ENCODE results near the gene MAPRE3. TPM values are rescaled to one million over a fixed set of nuclear protein-coding genes. Genes with fewer than 3 reads are reported as not detected.

MAPRE3 gene
- total and polyA plus RNA-seq, 9 of the 15 experiments (the other 6 are each of a cell fraction or from before 2014, with no cell fraction given), result 0.70 to 43.2 (median 12.6) TPM

DNA sequence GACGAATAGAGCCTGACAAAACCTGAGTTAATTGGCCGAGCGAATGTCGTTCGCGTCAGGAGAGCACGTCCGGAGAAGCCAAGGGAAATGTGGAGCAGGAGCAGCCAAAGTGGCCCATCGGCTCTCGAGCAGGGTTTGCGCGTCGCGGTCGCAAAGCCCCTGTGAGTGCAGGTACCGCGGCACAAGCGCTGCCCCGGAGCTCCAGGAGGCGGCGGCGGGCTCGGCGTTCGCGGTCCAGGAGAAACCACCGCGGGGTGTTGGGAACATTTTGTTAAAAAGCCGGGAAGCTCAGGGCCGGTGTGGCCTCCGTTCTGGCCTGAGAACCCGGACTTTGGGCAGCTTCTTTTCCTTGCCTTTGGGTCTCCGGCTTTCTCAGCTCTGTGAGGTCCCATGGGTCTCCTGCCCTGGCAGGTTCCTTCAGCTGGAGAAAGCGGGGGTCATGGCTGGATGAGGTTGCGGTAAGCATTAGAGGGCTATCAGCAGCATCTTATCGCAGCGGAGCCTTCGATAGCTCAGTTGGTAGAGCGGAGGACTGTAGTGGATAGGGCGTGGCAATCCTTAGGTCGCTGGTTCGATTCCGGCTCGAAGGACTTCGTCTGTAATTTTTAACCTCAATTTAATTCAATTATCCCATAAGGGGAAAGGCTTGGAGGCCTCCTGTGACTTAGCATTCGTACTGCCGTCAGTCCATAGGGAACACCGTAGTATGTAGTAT, 80.0 kb downstream of the MAPRE3 start (continued):
- TF ChIP-seq KDM4B (IDR thresholded peaks at IDR 0.05; ENCODE audit: borderline replicate concordance in 2 of 2, low read depth in 1 of 2), result 0 out of 4 replicates have a peak, but pooled peaks of 1 of the 2 experiments have one; percentile 2
- TF ChIP-seq SRSF3 (IDR thresholded peaks at IDR 0.05; ENCODE audit: insufficient read depth, low read length), result no peak
- TF ChIP-seq, protein P1, sequence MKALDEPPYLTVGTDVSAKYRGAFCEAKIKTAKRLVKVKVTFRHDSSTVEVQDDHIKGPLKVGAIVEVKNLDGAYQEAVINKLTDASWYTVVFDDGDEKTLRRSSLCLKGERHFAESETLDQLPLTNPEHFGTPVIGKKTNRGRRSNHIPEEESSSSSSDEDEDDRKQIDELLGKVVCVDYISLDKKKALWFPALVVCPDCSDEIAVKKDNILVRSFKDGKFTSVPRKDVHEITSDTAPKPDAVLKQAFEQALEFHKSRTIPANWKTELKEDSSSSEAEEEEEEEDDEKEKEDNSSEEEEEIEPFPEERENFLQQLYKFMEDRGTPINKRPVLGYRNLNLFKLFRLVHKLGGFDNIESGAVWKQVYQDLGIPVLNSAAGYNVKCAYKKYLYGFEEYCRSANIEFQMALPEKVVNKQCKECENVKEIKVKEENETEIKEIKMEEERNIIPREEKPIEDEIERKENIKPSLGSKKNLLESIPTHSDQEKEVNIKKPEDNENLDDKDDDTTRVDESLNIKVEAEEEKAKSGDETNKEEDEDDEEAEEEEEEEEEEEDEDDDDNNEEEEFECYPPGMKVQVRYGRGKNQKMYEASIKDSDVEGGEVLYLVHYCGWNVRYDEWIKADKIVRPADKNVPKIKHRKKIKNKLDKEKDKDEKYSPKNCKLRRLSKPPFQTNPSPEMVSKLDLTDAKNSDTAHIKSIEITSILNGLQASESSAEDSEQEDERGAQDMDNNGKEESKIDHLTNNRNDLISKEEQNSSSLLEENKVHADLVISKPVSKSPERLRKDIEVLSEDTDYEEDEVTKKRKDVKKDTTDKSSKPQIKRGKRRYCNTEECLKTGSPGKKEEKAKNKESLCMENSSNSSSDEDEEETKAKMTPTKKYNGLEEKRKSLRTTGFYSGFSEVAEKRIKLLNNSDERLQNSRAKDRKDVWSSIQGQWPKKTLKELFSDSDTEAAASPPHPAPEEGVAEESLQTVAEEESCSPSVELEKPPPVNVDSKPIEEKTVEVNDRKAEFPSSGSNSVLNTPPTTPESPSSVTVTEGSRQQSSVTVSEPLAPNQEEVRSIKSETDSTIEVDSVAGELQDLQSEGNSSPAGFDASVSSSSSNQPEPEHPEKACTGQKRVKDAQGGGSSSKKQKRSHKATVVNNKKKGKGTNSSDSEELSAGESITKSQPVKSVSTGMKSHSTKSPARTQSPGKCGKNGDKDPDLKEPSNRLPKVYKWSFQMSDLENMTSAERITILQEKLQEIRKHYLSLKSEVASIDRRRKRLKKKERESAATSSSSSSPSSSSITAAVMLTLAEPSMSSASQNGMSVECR (CRISPR knock-in tag; IDR thresholded peaks at IDR 0.05), result no peak
- TF ChIP-seq, protein P2, sequence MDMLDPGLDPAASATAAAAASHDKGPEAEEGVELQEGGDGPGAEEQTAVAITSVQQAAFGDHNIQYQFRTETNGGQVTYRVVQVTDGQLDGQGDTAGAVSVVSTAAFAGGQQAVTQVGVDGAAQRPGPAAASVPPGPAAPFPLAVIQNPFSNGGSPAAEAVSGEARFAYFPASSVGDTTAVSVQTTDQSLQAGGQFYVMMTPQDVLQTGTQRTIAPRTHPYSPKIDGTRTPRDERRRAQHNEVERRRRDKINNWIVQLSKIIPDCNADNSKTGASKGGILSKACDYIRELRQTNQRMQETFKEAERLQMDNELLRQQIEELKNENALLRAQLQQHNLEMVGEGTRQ (CRISPR knock-in tag; IDR thresholded peaks at IDR 0.05), result no peak
- TF ChIP-seq, protein P3, sequence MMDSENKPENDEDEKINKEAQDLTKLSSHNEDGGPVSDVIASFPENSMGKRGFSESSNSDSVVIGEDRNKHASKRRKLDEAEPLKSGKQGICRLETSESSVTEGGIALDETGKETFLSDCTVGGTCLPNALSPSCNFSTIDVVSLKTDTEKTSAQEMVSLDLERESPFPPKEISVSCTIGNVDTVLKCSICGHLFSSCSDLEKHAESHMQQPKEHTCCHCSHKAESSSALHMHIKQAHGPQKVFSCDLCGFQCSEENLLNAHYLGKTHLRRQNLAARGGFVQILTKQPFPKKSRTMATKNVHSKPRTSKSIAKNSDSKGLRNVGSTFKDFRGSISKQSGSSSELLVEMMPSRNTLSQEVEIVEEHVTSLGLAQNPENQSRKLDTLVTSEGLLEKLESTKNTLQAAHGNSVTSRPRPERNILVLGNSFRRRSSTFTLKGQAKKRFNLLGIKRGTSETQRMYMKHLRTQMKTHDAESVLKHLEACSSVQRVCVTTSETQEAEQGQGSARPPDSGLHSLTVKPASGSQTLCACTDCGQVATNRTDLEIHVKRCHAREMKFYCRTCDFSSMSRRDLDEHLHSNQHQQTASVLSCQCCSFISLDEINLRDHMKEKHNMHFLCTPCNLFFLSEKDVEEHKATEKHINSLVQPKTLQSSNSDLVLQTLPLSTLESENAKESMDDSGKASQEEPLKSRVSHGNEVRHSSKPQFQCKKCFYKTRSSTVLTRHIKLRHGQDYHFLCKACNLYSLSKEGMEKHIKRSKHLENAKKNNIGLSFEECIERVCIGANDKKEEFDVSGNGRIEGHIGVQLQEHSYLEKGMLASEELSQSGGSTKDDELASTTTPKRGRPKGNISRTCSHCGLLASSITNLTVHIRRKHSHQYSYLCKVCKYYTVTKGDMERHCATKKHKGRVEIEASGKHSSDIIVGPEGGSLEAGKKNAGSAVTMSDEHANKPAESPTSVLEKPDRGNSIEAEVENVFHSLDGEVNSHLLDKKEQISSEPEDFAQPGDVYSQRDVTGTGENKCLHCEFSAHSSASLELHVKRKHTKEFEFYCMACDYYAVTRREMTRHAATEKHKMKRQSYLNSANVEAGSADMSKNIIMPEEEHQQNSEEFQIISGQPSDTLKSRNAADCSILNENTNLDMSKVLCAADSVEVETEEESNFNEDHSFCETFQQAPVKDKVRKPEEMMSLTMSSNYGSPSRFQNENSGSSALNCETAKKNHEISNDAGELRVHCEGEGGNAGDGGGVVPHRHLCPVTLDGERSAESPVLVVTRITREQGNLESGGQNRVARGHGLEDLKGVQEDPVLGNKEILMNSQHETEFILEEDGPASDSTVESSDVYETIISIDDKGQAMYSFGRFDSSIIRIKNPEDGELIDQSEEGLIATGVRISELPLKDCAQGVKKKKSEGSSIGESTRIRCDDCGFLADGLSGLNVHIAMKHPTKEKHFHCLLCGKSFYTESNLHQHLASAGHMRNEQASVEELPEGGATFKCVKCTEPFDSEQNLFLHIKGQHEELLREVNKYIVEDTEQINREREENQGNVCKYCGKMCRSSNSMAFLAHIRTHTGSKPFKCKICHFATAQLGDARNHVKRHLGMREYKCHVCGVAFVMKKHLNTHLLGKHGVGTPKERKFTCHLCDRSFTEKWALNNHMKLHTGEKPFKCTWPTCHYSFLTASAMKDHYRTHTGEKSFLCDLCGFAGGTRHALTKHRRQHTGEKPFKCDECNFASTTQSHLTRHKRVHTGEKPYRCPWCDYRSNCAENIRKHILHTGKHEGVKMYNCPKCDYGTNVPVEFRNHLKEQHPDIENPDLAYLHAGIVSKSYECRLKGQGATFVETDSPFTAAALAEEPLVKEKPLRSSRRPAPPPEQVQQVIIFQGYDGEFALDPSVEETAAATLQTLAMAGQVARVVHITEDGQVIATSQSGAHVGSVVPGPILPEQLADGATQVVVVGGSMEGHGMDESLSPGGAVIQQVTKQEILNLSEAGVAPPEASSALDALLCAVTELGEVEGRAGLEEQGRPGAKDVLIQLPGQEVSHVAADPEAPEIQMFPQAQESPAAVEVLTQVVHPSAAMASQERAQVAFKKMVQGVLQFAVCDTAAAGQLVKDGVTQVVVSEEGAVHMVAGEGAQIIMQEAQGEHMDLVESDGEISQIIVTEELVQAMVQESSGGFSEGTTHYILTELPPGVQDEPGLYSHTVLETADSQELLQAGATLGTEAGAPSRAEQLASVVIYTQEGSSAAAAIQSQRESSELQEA (IDR thresholded peaks at IDR 0.05; ENCODE audit: low read depth), result no peak
- TF ChIP-seq, protein P4, sequence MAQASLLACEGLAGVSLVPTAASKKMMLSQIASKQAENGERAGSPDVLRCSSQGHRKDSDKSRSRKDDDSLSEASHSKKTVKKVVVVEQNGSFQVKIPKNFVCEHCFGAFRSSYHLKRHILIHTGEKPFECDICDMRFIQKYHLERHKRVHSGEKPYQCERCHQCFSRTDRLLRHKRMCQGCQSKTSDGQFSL (CRISPR knock-in tag; IDR thresholded peaks at IDR 0.05), result peak; percentile 71; the same call in 1 of the 2 replicates
- TF ChIP-seq, protein P4 (tag; IDR thresholded peaks at IDR 0.05), result no peak
- TF ChIP-seq SRF (CRISPR knock-in tag; IDR thresholded peaks at IDR 0.05), result 0 out of 4 replicates have a peak, but pooled peaks of 1 of the 2 experiments have one; percentile 34
- TF ChIP-seq ZNF12 (CRISPR knock-in tag; IDR thresholded peaks at IDR 0.05), result no peak
- no peak for TF ChIP-seq ZSCAN32 (CRISPR knock-in tag; IDR thresholded peaks at IDR 0.05)
- TF ChIP-seq PHF20 (IDR thresholded peaks at IDR 0.05; ENCODE audit: partially characterized antibody), result peak; percentile 19

Data from K562 (cell line).